ENCODE data around the gene TSTD2.
"Not testable (repeated sequence)": the region's sequence is repeated elsewhere in the genome, so short reads cannot be mapped to it uniquely, and the experiment has no call there.

The TSTD2 gene

DNA sequence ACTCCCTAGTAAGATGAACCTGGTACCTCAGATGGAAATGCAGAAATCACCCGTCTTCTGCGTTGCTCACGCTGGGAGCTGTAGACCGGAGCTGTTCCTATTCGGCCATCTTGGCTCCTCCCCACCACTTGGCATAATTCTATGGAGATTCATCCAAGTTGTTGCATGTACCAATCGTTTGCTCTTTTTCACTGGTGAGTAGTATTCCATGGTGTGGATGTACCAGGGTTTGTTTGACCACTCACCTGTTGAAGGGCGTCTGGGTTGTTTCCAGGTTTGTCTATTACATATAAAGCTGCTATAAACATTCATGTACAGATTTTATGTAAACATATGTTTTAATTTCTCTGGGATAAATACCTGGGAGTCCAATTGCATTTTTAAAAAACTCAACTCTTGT, 46.3 kb downstream of the TSTD2 start:
- not testable (repeated sequence) for DNase-seq (ENCODE audit: low read depth)

DNA sequence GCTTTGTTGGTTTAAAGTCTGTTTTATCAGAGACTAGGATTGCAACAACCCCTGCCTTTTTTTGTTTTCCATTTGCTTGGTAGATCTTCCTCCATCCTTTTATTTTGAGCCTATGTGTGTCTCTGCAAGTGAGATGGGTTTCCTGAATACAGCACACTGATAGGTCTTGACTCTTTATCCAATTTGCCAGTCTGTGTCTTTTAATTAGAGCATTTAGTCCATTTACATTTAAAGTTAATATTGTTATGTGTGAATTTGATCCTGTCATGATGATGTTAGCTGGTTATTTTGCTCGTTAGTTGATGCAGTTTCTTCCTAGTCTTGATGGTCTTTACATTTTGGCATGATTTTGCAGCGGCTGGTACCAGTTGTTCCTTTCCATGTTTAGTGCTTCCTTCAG, 48.4 kb downstream of the TSTD2 start:
- DNase-seq (ENCODE audit: low read depth), result not testable (repeated sequence)

DNA sequence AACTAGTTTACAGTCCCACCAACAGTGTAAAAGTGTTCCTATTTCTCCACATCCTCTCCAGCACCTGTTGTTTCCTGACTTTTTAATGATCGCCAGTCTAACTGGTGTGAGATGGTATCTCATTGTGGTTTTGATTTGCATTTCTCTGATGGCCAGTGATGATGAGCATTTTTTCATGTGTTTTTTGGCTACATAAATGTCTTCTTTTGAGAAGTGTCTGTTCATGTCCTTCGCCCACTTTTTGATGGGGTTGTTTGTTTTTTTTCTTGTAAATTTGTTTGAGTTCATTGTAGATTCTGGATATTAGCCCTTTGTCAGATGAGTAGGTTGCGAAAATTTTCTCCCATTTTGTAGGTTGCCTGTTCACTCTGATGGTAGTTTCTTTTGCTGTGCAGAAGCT, 51.6 kb downstream of the TSTD2 start:
- not testable (repeated sequence) for DNase-seq (ENCODE audit: low read depth)

DNA sequence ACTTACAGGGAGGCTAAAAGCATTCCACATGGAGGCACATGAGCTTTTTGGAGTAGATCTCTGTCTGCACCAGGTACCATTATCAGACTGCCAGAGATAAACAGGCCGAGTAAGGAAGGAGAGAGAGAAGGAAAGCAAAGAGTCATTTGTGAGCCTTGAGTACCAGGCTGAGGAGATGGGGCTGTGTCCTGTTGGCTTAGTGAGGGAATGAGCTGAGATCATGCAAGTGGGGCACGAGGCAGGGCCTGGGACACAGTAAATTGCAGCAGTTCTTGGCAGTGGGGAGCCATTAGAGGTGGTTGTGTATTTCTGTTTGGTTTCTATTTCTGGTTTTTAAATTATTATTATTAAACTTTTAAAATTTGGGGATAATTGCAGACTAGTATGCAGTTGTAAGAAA, 53.3 kb downstream of the TSTD2 start:
- DNase-seq (ENCODE audit: low read depth), result no peak

DNA sequence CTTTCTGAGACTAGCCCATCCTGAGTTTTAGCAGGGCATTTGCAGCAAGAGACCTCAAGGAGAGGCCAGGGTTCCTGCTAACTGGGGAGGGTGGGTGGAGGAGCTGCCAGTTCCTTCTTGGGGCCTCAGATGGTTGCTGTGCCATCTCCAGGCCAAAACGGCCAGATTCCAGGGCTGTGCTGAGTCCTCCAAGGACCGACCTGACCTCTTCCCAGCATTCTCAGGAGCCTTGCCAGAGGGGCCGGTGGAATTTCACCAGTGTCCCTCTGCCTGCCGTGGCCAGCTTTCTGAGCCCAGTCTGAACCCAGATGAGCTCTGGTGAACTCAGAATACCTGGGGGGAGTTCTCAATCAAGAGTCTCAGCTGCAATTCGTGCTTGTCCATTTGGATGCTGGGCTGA, 54.3 kb downstream of the TSTD2 start:
- DNase-seq (ENCODE audit: low read depth), result no peak

DNA sequence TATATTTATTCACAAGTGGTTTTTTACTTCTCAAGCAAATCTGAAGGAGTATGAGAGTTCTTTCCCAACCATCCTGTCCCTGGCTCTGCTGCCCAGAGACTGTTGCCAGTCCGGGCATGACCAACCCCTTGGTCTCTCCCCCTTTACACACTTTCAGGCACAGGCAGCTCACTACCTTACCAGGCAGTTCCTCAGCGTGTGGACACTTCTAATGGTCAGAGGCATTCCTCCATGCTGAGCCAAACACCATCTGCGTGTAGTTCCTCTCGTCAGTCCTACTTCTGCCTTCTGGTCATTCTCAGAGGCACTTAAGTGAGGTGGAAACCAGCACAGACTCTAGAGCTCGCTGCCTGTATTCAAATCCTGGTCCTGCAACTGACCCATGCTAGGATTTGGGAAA, 56.1 kb downstream of the TSTD2 start:
- DNase-seq (ENCODE audit: low read depth), result no peak

DNA sequence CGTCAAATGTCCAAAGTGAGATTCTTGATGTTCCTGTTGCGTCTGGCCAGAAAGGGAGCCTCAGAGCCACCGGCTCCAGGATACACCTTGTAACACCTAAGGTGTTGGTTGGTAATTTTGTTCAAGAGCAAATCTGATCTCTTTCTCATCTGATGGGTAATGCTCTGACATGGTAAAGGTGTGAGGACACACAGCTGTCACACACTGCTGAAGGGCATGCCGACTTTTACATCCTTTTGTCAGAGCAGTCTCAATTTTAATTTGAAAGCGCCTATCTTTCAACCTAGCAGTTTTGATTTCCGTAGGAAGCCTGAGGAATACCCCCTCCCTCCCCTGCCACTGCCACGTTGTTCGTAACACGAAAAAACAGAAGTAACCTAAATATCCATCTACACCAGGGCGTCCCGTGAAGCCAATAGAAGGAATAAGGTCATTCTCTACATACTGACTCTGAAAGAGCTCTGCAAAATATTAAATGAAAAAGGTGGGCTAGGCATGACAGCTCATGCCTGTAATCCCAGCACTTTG, 57.4 kb downstream of the TSTD2 start:
- no peak for DNase-seq (ENCODE audit: low read depth)

DNA sequence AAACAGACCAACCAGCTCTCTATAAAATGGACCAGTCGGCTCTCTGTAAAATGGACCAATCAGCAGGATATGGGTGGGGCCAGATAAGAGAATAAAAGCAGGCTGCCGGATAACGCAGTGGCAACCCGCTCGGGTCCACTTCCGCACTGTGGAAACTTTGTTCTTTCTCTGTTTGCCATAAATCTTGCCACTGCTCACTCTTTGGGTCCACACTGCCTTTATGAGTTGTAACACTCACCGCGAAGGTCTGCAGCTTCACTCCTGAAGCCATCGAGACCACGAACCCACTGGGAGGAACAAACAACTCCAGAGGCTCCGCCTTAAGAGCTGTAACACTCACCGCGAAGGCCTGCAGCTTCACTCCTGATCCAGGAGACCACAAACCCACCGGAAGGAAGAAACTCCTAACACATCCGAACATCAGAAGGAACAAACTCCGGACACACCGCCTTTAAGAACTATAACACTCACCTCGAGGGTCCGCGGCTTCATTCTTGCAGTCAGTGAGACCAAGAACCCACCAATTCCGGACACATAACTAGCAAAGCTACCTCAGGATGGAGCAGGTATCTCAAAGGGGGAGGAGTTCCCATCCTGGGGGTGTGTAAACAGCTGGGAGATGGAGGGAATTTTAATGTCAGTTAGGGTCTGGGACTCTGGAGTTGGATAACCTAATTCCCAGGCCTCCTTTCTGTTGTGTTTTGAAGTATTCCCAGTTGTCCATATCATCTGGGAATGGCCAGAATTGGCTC, 58.1 kb downstream of the TSTD2 start:
- not testable (repeated sequence) for DNase-seq (ENCODE audit: low read depth)

DNA sequence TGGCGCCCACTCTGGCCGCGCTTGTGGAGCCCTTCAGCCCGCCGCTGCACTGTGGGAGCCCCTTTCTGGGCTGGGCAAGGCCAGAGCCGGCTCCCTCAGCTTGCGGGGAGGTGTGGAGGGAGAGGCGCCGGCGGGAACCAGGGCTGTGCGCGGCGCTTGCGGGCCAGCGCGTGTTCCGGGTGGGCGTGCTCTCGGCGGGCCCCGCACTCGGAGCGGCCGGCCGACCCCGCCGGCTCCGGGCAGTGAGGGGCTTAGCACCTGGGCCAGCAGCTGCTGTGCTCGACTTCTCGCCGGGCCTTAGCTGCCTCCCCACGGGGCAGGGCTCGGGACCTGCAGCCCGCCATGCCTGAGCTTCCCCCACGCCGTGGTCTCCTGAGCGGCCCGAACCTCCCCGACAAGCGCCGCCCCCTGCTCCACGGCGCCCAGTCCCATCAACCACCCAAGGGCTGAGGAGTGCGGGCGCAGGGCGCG, 59.0 kb downstream of the TSTD2 start:
- DNase-seq (ENCODE audit: low read depth), result not testable (repeated sequence)

DNA sequence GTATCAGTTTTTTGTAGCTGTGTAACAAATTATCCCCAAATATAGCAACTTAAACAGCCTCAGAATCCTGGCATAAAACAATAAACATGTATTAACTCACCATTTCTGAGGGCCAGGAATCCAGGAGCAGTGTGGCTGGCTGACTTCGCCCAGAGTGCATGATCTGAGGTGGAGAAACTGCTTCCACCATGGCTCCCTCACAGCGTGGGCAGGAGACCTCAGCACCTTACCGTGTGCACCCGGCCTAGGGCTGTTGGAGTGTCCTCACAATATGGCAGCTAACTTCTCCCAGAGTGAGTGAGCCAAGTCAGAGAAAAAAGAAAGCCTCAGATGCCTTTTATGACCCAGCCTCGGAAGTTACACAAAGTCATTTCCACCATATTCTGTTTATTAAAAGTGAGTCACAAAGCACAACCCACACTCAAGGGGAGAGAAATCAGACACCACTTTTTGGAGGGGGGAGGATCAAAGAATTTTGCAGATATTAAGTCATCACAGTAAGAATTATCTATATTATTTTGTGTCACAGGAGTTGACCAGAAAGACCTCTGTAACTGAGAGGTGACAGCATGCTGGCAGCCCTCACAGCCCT, 59.6 kb downstream of the TSTD2 start:
- DNase-seq (ENCODE audit: low read depth), result no peak

DNA sequence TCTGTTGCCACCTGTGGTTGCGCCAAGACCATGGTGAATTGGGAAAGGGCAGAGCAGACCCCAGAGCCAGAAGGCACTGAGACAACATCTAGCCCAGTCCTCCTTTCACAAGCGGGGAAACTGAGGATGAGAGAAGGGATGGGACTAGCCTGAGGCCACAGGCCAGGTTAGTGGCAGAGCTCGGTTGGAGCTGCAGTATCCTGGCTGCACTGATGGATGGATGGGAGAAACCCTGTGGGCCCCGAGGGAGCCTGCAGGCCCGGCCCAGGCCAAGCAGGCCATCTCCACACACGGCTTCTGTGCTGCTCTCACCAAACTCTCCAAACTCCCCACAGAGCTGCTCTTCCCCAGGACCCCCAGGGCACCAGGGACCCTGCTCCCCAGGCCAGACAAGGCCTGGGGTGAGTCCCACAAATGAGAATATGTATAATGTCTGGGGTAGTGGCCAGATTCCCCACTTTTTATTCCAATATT, 60.2 kb downstream of the TSTD2 start:
- DNase-seq (ENCODE audit: low read depth), result no peak

DNA sequence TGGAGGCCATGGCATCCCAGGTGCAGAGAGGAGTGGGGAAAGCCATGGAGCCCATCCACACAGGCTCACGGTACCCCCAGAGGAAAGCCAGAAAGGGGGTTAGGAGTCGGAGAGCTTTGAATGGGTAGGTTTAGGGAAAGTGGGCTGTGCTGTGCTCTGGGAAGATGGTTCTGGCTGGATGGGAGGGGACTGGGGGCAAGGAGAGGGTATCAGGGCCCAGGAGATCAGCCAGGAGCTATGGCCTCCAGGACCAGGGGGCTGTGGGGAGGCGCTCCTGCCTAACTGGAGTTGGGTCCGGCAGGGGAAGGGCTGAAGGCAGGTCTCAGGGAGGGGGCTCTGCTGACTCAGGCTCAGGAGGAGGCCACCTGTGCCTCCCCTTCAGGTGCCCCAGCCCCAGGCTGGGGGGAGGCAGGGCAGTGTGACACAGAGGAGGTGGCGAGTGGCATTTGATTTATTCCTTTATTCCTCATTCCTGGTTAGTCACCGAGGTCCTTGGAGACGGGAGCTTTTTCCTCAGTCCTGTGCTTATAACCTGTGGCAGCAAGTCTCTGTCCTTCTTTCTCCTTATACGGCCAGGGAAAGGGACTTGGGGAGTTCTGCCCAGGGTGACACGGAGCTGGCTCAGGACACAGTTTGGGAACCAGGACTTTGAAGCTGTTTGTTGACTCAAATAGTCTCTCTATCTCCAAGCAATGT, 60.8 kb downstream of the TSTD2 start:
- no peak for DNase-seq (ENCODE audit: low read depth)

DNA sequence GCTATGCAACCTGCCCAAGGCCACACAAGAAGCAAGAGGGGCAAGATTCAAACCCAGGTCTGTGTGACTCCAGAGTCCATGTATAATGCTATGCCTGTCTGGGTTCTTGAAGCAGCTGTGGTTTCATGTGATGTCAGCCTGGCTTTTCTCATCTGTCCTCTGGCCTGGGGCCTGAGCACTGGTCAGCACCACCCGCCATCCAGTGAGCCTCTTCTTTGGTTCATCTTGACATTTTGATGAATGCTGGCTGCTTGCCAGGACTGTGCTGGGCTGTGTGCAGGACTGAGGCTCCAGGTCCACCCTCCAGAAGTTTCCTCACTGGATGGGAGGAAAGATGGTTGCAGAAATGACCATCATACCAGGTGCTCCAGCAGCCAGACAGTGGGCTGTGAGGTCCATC, 61.5 kb downstream of the TSTD2 start:
- DNase-seq (ENCODE audit: low read depth), result no peak

DNA sequence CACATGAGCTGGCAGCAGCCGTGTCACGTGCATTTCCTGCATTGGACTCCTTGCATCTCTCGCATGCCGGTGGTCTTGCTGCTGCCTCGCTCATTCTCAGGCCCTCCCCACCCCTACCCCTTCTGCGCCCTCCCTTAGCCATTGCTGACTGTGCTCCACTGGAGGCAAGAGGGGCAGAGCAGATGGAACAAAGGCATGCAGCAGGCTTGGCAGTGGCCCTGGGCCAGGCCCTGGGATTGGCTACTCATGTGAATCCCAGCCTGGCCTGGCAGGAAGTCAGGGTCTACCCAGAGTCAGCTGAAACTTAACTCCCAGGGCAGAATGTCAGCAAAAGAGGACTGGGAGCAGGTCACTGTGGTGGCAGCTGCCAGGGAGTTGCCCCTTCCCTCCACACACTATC, 62.3 kb downstream of the TSTD2 start:
- peak; percentile 27 for DNase-seq (ENCODE audit: low read depth)

DNA sequence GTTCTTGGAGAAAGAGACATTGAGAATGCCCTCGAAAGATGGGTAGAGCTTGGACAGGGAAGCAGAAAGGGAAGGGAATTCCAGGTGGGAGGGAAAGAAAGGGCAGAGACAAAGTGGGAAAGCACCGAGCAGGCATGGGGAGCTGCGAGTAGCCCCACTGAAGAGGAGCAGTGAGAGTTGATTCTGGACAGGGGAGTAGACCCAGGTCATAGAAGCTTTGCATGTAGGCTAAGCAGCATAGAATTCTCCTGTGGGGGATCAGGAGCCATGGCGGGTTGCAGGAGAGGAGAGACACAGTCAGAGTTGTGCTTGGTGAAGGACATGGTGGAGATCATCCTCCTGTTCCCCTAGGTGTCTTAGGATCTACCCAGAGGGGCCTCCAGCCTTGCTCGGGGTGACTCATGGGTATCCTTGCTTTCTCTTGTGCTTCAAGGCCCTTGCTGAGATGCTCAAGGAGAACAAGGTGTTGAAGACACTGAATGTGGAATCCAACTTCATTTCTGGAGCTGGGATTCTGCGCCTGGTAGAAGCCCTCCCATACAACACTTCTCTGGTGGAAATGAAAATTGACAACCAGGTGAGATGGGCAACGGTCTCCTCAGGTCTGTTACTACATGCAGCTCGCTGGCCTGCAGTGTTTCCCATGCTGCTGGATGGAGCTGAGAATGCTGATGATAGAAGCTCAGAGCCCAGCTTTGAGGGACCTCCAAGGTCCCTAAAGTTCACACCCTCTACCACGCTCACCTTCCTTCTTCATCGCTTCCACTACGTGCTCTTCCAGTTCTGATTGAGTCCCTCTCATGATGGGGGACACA, 64.5 kb downstream of the TSTD2 start:
- DNase-seq (ENCODE audit: low read depth), result no peak

DNA sequence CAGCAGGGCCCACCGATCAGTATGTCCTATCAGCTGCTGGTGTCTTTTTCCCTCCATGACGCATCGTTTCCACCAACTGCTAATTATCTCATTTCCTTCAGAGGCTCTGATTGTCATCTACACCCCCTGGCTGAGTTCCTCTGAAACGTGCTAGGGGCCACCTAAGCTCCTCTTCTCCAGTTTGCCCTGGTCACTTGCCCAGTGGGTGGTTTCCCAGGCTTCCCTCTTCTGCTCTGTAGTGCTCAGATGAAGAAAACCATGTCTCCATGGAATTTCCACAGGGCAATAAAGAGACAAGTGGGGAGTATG, 65.3 kb downstream of the TSTD2 start:
- DNase-seq (ENCODE audit: low read depth), result no peak

DNA sequence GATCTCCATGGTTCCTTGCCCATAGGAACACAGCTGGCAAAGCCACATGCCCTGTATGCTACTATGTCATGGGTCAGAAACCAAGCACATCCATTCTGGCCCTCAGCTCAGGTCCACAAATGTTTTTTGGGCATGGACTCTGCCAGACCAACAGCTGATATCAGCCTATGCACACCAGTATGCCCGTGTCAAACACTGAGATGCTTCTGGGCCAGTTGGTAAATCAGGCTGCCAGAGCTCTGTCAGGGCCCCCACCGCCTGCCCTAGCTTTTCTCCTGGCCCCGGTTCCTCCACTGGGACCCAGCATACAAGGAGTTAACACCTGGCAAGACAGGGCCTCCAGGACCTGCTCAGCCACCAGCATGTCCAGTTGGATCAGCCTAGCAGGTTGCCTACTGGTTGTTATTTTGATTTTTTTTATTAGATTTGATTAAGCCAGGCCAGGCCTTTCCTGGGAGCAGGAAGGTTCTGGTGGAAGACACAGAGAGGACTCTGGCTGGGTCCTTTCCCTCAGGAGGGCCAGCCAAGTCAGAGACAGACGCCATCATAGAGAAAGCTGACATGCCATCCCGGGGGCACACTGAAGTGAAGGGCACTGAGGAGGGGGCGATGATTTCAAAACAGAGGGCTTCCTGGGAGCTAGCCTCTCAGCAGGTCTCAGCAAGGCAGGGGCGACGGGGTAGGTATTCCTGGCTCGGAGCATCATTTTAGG, 65.8 kb downstream of the TSTD2 start:
- DNase-seq (ENCODE audit: low read depth), result no peak

DNA sequence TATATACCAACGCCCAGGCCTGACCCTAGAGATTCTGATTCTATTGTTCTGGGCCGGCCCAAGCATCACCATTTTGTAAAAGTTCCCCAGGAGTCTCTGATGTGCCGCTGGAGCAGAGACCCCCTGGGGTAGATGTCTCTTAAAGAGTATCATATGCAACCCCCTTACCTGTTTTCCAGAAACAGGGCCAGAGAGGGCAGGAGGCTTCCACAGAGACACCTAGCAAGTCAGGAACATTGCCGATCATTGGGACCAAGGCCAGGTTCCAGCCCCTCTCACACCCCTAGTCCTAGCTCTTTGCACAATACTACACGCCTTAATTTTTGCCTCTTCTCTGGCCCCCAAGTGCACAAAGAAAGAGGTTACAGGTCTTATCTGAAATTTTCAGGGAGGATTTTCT, 67.9 kb downstream of the TSTD2 start:
- no peak for DNase-seq (ENCODE audit: low read depth)

DNA sequence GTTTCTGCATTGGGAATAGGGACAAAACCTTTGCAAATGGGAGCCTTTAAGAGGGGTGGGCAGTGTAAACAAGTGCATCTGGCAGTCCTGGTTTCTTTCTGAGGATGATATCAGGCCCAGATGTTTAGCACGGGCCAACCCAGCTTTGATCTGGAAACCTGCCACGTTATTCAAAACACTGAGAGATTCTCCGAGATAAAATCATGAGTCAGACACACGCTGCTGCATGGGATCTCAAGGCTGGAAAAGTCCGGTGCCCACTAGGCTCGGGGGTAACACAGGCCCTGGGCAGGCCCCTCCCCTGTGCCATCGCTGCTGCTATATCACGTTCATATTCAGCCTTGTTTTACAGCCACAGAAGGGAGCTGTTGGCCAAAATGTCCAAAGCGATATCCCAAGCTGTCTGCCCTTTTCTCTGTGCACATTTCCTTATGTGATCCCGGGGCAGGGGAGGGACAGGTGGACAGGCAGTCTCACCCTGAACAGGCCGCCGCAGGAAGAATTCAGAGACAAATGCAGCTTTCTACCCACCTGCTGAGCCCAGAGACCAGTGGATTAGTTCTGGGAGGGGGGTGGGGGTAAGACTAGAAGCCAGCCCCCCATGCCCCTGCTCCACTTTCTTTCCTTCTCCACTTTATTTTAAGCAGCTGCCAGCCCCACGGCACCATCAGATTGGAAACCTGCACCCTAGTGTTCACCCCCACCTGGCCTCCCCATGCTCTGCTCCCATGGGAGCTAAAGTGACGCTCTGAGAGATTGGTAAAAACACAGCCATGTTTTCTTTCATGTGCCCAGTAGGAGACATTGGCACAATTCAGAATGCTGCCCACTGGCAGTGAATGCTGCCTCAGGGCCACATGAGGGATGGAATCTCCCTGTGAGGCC, 68.6 kb downstream of the TSTD2 start:
- DNase-seq (ENCODE audit: low read depth), result peak; percentile 39

DNA sequence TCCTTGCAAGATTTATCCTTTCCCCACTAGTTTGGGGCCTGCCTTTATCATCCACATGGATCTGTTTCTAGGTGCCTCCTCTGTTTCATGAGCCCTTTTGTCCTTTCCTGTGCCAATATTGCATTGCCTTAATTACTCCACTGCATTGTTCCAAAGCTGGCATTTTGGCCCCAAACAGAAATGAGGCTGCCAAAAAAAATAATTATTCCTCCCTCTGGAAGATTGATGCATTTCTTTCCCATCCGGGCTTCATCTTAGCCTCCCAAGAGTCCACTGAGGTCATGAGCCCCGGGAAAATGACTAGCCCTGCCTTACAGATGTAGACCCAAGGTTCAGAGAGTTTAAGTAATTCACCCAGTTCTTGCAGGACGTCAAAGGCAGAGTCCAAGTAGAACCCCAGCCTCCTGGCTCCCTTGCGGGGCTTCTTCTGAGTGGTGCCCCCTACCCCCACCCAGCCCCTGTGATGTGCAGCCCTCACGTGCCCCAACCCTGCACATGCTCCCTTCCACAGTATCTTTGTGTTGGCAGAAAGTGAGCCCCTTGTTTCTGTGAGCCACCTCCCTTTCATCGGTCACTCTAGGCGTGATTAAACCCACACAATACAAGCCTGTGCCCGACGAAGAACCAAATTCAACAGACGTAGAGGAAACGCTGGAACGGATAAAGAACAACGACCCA, 69.6 kb downstream of the TSTD2 start:
- no peak for DNase-seq (ENCODE audit: low read depth)
